ENCODE results near the gene RUNX1.

GRCh38 chr21:34932233-34932632 lies 116.9 kb downstream of the RUNX1 start:
- TF ChIP-seq, protein P1, sequence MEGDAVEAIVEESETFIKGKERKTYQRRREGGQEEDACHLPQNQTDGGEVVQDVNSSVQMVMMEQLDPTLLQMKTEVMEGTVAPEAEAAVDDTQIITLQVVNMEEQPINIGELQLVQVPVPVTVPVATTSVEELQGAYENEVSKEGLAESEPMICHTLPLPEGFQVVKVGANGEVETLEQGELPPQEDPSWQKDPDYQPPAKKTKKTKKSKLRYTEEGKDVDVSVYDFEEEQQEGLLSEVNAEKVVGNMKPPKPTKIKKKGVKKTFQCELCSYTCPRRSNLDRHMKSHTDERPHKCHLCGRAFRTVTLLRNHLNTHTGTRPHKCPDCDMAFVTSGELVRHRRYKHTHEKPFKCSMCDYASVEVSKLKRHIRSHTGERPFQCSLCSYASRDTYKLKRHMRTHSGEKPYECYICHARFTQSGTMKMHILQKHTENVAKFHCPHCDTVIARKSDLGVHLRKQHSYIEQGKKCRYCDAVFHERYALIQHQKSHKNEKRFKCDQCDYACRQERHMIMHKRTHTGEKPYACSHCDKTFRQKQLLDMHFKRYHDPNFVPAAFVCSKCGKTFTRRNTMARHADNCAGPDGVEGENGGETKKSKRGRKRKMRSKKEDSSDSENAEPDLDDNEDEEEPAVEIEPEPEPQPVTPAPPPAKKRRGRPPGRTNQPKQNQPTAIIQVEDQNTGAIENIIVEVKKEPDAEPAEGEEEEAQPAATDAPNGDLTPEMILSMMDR (IDR thresholded peaks at IDR 0.05) = no peak
- TF ChIP-seq POLR2A (IDR thresholded peaks at IDR 0.05) (no peak), POLR2AphosphoS5 (IDR thresholded peaks at IDR 0.05) (no peak)
